ENCODE data around the gene MEGF11. TPM values are rescaled to one million over a fixed set of nuclear protein-coding genes. Genes with fewer than 3 reads are reported as not detected.

The MEGF11 gene
- total and polyA plus RNA-seq, 9 donors = 0.04 to 11.4 (median 0.40) TPM; not detected in 2

GRCh38 chr15:65863106-65863505 lies 390.4 kb downstream of the MEGF11 start:
- Histone ChIP-seq H3K4me1 (ENCODE audit: insufficient read depth) (no peaks in the 10 kb centered on the region), H3K9me3 (no peaks in the 10 kb centered on the region), H3K27ac (no peak overlapping the region), H3K27me3 (no peaks in the 10 kb centered on the region), H3K4me3 (no peak overlapping the region), H3K36me3 (no peaks in the 10 kb centered on the region)
- intact Hi-C loops (cut with DNase I) = loop anchor here in 1 of 4 donors (5.0 kb wide), 1 partner anchor 171 kb away; no protein-coding TSS in a partner anchor
- WGBS, 3 donors = 81 to 90% (median 89%) methylated on average over 6 of the region's 6 CpGs
- no peak for DNase-seq
- TF ChIP-seq CTCF (IDR thresholded peaks at IDR 0.05) (no peak), POLR2A (IDR thresholded peaks at IDR 0.05) (no peak), EP300 (IDR thresholded peaks at IDR 0.05) (no peak)

DNA sequence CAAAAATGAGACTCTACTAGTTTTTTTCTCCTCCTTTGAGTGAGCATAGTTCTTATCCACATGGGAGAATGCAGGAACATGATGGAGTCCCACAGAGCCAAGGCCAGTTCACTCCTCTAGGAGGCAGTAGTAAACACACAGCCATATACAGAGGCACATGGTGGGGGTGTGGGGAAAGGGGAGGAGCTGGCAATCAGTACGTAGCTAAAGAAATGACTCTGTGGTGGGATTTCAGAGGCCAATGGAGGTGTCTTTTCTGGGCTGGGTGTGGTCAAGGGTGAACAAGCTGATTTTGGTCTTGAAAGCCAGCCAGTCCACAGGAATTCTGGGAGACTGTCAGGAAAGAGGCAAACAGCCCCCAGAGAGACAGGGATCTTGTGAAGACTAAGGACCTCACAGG lies 390.9 kb downstream of the MEGF11 start:
- H3K4me3 ChIP-seq = no peak overlapping the region
- DNase-seq = no peak
- H3K27me3 ChIP-seq = no peaks in the 10 kb centered on the region
- 28 to 48% (median 43%) methylated on average over 1 of the region's 1 CpG for WGBS, 3 donors
- no peaks in the 10 kb centered on the region for H3K4me1 ChIP-seq (ENCODE audit: insufficient read depth)
- no peak overlapping the region for H3K27ac ChIP-seq
- no peaks in the 10 kb centered on the region for H3K9me3 ChIP-seq
- TF ChIP-seq CTCF (IDR thresholded peaks at IDR 0.05) = no peak
- intact Hi-C loops (cut with DNase I) = loop anchor here in 1 of 4 donors (5.0 kb wide), 1 partner anchor 170 kb away; no protein-coding TSS in a partner anchor
- H3K36me3 ChIP-seq = no peaks in the 10 kb centered on the region

DNA sequence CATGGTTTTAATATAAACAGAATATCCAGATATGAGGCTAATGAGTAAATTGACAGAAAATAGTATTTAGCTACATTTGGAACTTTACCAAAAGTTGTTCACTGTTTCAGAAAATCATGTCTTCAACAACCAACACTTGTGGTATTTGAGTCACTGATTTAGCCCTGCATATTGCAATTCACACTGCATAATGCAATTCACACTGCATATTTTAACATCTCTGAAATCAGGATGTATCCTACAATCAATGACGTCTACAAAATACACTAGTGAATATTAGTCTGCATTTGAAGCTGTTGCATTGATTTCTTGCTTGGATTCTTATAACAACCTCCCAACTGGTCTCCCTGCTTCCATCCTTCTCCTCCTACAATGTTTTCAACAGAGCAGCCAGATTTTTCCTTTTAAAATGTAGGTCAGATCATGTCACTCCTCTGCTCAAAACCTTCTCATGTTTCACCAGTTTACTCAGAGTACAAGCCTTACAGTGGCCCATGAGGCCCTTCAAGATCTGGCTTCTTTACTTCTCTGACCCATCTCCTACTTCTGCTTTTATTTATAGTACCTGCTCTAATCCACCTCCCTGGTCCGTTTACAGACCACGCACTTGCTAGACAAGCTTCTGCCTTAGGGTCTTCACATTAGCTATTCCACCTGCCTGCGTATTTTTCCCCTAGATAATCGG lies 395.7 kb downstream of the MEGF11 start:
- Histone ChIP-seq H3K4me1 (ENCODE audit: insufficient read depth) (no peaks in the 10 kb centered on the region), H3K9me3 (no peaks in the 10 kb centered on the region), H3K27ac (no peak overlapping the region), H3K27me3 (no peaks in the 10 kb centered on the region), H3K36me3 (no peaks in the 10 kb centered on the region), H3K4me3 (no peak overlapping the region)
- intact Hi-C loops (cut with DNase I) = no loop called here
- TF ChIP-seq CTCF (IDR thresholded peaks at IDR 0.05) (no peak), POLR2A (IDR thresholded peaks at IDR 0.05) (no peak), EP300 (IDR thresholded peaks at IDR 0.05) (no peak)
- WGBS, 3 donors = 45 to 54% (median 46%) methylated on average over 5 of the region's 5 CpGs
- DNase-seq = no peak

DNA sequence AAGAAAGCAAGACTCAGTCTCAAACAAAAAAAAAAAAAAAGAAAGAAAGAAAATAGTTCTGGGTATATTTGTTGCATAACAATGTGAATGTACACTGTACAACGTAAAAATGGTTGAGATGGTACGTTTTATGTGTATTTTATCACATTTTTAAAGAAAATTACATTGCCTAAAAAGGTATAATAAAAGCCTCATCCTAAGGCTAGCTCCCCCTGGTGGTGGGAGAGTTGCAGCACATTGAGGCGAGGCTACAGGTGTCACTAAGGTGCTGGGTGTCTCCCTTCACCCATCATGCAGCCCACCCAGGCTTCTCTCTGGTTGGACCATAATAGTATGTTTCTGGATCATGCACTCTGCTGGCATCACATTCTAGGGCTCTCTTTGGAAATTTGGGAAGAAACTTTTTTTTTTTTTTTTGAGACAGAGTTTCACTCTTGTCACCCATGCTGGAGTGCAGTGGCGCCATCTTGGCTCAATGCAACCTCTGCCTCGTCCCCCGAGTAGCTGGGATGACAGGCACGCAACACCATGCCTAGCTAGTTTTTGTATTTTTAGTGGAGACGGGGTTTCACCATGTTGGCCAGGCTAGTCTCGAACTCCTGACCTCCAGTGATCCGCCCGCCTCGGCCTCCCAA lies 396.6 kb downstream of the MEGF11 start:
- Histone ChIP-seq H3K27me3 (no peaks in the 10 kb centered on the region), H3K4me1 (ENCODE audit: insufficient read depth) (peaks cover 1% of the 10 kb centered on the region), H3K9me3 (no peaks in the 10 kb centered on the region), H3K36me3 (no peaks in the 10 kb centered on the region), H3K4me3 (no peak overlapping the region), H3K27ac (no peak overlapping the region)
- intact Hi-C loops (cut with DNase I) = no loop called here
- DNase-seq = peak in 3 of 5 donors; percentile 44 to 59 (median 52)
- WGBS, 3 donors = 76 to 81% (median 77%) methylated on average over 12 of the region's 12 CpGs
- TF ChIP-seq POLR2A (IDR thresholded peaks at IDR 0.05) (no peak), CTCF (IDR thresholded peaks at IDR 0.05) (peak in 2 of 3 donors; percentile 21 to 39)
